SW 1271 (cell line): ENCODE measurements around the gene ZNF619.
"Not testable (repeated sequence)": the region's sequence is repeated elsewhere in the genome, so short reads cannot be mapped to it uniquely, and the experiment has no call there.

Experiments
- DNase-seq, 2 experiments: peaks; one replicate each; lab custom pipeline; 2025; lab: John Stamatoyannopoulos, UW

Gene ZNF619

DNA sequence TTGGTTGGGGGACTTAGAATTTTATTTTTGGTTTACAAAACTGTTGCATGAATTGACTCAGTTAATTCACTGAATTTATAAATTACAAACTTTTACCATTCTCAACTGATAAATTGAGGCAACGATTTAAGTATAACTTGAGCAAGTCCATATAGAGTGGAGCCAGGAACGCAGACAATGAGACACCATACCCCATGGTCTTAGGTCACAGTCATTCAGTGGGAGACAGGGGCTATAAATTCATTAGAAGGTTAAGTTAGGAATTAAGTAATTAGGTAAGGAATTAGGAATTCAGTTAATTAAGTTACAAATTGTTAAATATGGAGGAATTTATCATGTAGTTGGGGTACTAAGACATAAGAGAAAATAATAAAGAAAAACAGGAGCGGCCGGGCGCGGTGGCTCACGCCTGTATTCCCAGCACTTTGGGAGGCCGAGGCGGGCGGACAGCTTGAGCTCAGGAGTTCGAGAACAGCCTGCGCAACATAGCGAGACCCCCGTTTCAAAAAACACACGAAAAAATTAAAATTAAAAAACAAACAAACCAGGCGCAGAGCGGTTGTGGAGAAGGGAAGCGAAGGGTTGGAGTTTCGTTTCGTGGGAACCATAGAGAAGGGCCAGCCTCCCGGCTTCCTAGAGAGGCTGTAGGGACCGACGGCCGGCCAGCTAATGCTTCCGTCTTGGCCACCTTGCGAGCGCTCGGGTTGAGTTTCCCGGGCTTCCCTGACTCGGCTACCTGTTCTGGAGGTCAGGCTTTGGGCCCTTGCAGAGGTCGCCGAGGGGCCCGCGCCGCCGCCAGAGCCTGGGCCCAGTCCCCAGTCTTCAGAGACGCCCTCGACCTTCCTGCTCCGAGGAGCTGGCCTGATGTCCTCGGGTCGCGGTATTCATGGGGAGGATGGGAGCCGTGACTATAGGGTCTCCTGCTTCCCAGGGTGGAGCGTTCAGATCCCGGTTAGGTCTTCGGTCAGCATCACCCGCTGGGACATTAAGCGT is at the start of gene ZNF619:
TSS of gene ZNF619 (plus strand) at position 645 of the 993 bp plus-strand sequence. CDS start 858 bp downstream, outside the sequence.
- DNase-seq: peak in 1 of 2 experiments; percentile 65

GRCh38 chr3:40432793-40433192 is 44.1 kb upstream of the ZNF619 start:
- no peak for DNase-seq

DNA sequence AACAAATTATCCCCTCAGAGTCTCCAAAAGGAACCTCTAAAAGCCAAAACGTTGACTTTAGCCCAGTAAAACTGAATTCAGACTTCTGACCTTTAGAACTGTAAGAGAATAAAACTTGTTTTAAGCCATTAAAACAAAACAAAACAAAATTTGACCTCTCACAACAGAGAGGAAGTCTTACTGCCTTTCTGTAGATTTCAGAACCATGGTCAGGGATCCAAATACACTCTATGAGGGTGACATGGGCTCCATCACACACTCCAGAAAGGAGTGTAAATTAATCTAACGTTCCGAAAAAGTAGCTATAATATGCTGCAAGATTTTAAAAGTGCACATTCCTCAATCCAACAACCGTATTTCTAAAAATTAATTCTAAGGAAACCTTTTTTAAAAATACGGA is 39.0 kb upstream of the ZNF619 start:
- DNase-seq: no peak

DNA sequence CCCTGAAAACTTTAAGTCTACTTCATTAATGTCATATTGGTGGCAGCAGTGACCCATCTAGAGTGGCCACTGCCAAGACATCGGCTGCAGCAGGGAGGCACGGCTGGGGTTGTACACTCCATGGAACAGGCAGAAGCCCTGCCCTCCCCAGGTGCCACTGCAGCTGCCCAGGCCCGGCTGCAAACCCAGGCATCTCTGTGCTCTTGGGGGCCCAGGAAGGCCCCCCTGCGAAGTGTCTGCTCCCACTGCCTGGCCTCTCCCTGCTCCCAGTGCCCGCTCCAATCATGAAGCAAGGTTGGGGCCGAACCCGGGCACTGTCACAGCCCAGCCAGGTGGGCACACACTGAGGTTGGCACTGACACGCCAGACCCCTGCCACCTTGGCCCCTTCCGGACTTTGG is 31.9 kb upstream of the ZNF619 start:
- no peak for DNase-seq

- DNase-seq: no peak
These were observed 31.0 kb upstream of the ZNF619 start for GRCh38 chr3:40445880-40446279.

DNA sequence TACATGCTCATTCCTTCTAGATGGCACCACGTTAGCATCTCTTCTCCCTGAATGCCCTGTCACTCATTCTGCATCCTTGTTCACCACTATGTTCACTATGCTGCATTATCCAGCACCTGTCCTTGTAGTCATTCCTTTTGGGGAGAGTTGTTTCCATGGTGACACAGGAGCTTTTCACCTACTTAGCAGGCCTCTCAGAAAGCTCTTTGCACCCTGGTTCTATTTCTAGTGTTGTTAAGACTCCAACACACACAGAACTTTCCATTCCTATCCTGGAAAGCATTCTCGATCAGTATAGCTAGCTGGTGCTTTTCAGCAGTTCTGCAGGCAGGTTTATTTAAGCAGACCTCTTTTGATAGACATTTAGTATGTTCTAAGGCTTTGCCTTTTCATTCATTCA is 26.5 kb upstream of the ZNF619 start:
- no peak for DNase-seq

GRCh38 chr3:40451551-40451950 is 25.4 kb upstream of the ZNF619 start:
- no peak for DNase-seq

DNA sequence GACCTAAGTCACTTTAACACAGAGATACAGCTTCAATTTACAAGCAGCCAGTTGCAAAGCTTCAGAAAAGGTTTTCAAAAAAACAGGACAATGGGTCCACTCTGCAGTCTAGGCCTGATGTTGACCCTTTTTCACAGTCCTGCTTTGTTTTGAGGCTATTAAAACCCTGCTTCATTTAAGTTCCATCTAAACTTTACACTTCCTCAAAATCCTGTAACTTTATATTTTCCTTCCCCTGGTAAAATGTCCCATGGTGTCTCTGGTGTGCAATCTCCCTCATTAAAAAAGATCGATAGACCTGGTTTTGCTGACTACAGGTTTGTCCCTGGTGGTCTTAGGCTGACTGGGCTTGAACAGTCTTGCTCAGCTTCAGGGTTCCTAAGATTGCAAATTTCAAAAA is 24.9 kb upstream of the ZNF619 start:
- no peak for DNase-seq

GRCh38 chr3:40452562-40452875 is 24.4 kb upstream of the ZNF619 start:
- no peak for DNase-seq

- peak; percentile 99 to 100 for DNase-seq
These were observed 23.8 kb upstream of the ZNF619 start for GRCh38 chr3:40452876-40453730.

DNA sequence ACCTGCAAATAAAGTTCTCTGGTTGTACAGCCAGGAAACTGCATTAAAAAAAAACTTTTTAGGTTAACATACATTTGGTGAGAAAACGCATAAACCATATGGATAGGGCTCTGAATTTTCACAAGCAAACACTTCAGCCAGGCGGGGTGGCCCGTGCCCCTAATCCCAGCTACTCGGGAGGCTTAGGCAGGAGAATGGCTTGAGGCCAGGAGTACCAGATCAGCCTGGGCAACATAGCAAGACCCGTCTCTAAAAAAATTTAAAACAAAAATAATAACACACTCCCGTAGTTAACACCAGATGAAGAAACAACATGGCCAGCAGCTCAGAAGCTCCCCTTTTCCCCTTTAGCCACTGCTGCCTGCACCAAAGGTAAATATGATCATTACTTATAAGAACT is 23.0 kb upstream of the ZNF619 start:
- no peak for DNase-seq

DNA sequence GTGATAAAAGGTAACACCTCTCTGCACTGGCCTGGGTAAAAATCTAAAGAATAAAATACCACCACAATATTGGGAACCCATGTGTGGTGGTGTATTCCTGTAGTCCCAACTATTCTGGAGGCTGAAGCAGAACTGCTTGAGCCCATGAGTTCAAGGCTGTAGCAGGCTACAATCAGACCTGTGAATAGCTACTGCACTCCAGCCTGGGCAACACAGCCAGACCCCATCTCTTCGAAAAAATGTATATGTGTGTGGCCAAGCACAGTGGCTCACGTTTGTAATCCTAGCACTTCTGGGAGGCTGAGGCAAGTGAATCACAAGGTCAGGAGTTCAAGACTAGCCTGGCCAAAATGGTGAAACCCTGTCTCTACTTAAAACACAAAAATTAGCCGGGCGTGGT is 21.6 kb upstream of the ZNF619 start:
- no peak for DNase-seq

GRCh38 chr3:40456279-40456939 is 20.5 kb upstream of the ZNF619 start:
- no peak for DNase-seq

- peak; percentile 92 to 95 for DNase-seq
These were observed 19.7 kb upstream of the ZNF619 start, which contains the start of gene RPL14 for GRCh38 chr3:40456940-40457823. RPL14 (plus strand) TSS chr3:40457339; CDS start chr3:40457472, 133 bp downstream.

DNA sequence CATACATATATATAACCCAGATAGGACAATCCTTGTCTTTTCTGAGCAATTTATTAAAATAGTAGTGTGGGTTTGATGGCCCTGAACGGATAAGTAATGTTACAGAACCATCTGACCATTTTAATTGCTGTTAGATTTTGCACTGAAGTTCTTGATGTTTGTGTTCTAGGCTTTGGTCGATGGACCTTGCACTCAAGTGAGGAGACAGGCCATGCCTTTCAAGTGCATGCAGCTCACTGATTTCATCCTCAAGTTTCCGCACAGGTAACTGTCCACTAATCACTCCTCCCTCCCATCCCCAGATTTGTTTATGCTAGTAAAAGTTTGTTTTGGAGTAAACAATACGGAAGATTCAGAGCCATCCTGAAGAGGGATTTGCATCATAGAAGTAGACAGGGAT is 18.4 kb upstream of the ZNF619 start:
- DNase-seq: no peak

- not testable (repeated sequence) for DNase-seq
These were observed 16.4 kb upstream of the ZNF619 start for GRCh38 chr3:40460481-40460880.

GRCh38 chr3:40461161-40461560 is 15.8 kb upstream of the ZNF619 start:
- no peak for DNase-seq

- DNase-seq: not testable (repeated sequence)
These were observed 14.1 kb upstream of the ZNF619 start for GRCh38 chr3:40462838-40463237.

DNA sequence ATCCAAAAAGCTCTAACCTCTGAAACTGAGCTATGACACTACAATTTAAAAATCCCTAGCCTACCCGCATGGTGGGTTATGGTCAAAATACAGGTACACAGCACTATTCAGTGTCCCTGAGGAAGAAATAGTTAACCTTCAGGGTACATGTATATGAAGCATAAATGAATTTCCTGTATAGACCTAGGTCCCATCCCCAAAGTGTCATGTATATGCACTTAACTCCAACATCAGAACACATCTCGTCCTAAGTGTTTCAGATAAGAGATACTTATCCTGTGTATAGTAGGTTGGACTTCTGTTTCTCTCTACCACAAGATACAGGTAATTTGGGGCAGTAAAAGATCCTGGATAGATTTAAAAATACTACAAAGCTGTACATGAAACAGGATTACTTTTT is 13.3 kb upstream of the ZNF619 start:
- no peak for DNase-seq

DNA sequence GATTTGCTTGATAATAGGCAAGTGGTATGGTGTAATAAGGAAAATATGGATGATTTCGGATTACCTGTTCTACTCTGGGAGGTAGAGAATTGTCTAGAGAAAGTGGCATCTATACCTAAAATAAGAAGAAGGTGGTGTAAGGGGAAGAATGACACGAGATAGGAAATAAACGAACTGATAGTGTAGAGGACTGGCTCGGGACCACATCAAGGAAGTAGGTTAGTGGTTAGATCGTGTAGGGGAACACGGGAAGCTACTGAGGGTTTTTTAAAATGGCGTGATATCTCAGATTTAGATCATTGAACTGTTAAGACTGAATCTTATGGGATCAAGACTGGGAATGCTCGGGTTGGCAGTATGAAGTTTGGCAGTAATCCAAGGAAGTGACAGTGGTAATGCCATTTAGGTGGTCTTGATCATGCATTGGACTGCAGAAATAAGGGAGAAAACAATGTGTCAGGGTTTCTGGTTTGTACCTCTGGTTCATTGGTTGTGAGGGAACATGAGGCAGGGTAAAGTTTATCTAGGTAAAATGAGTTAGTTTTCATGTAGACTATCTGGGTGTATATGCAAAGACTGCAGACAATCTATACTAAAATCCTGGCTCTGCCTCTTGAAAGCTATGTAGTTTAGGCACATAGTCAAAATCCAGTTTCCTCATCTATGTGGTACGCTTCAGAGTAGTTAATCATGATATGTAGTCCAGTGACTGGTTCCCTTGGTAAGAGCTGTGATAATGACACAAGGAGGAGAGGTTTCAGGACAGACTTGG is 12.4 kb upstream of the ZNF619 start:
- DNase-seq: no peak

GRCh38 chr3:40465111-40465407 is 11.9 kb upstream of the ZNF619 start:
- DNase-seq: no peak
